ENCODE data around the gene RAB36.

DNA sequence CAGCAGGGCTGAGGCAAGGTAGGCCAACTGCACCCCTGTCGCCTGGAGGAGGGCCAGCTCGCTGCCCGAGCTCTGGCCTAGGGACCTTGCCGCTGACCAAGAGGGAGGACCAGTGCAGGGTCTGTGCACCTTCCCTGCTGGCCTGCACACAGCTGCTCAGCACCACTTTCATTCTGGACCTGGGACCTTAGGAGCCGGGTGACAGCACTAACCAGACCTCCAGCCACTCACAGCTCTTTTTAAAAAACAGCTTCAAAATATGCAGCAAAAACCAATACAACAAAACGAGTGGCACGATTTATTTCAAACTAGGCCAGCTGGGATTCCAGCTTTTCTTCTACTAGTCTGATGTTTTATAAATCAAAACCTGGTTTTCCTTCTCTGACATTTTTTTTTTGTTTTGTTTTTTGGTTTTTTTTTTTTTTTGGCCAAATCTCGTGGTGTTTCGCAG is 21.4 kb upstream of the RAB36 start:
- no peak for TF ChIP-seq POLR2A (IDR thresholded peaks at IDR 0.05)
- TF ChIP-seq, protein P1, sequence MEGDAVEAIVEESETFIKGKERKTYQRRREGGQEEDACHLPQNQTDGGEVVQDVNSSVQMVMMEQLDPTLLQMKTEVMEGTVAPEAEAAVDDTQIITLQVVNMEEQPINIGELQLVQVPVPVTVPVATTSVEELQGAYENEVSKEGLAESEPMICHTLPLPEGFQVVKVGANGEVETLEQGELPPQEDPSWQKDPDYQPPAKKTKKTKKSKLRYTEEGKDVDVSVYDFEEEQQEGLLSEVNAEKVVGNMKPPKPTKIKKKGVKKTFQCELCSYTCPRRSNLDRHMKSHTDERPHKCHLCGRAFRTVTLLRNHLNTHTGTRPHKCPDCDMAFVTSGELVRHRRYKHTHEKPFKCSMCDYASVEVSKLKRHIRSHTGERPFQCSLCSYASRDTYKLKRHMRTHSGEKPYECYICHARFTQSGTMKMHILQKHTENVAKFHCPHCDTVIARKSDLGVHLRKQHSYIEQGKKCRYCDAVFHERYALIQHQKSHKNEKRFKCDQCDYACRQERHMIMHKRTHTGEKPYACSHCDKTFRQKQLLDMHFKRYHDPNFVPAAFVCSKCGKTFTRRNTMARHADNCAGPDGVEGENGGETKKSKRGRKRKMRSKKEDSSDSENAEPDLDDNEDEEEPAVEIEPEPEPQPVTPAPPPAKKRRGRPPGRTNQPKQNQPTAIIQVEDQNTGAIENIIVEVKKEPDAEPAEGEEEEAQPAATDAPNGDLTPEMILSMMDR (IDR thresholded peaks at IDR 0.05) = no peak
